Astrocyte (in vitro differentiated cells and primary cell): ENCODE results near the gene MORN5.

Source experiments
- CTCF ChIP-seq: IDR thresholded peaks from 2 replicates; pipeline ENCODE4 v1.5.1; 2011; ENCODE audit warnings: low read depth, mild to moderate bottlenecking, inconsistent platforms, low read length, moderate library complexity; ENCODE audit not compliant: insufficient read depth
- EZH2 ChIP-seq: IDR thresholded peaks from 2 replicates; pipeline ENCODE4 v1.6.1; 2012; ENCODE audit warnings: mild to moderate bottlenecking, low read length, inconsistent platforms; ENCODE audit not compliant: insufficient read depth

DNA sequence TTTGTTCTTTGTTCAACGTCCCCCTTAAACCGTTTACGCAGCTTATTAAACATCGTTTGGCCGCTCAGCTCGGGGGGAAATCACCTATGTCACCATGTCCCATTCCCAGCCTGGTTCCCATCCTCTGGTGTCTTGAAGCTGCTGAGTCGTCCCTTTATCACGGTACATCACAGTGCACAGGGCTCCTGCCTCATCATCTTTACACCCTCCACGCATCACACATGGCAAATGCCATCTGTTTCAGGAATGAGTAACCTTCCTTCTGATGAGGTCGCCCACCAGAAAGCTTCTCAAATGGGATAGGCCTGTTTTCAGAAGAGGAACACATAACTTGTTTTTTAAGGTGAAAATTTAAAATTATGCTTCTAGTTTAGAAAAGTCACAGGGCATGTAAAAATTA, 77.0 kb downstream of the MORN5 start:
- no peak for TF ChIP-seq CTCF
- no peak for TF ChIP-seq EZH2
